Fibroblast of peridontal ligament (primary cell): Measurements from ENCODE around the gene VAV3.

Experiments used
- DNase-seq: peaks from one replicate; pipeline ENCODE4 v3.0.0-alpha.2; 2010; ENCODE audit errors: extremely low read depth

Gene VAV3

DNA sequence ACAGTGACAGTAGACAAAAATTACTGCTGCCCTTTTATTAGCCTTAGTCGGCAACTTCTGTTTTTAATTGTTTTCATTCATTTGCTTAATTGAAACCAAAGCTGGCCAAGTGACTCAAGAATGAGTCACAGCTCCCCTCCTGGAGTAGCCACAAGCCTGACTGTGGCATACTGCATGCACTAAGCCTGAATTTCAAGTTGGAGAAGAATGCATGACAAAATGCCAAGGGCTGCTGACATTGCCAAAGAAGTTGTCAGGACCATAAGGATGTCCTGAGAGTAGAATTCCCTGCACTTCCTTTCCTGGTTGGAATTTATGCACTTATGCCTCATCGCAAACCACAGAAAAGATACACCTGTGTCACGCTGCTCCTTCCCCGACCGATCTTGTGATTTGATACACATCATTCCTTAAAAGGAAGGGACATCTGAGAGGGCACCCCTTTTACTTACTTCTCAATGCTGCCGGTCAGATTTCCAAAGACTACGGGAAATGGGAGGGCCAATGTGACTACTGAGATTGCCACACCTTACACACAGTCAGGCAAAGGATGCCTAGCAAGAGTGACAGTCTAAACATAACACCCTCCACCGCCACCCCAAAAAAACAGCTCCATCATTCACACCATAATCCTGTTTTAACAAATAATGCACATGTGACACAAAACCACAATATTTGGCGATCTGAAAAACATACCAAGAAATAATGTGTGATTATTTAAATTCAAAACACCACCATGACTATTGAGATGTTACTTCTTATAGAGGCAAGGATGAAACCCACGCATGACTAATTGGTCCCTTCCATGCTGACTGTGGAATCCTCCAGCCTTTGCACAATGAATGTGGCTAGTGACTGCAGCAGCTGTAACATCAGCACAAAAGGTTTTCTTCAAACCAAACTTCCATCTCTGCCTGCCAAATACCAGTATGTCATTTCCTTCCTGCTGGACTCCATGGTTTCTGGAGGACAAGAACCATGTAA is 28.2 kb downstream of the VAV3 start:
- DNase-seq = peak; percentile 98

DNA sequence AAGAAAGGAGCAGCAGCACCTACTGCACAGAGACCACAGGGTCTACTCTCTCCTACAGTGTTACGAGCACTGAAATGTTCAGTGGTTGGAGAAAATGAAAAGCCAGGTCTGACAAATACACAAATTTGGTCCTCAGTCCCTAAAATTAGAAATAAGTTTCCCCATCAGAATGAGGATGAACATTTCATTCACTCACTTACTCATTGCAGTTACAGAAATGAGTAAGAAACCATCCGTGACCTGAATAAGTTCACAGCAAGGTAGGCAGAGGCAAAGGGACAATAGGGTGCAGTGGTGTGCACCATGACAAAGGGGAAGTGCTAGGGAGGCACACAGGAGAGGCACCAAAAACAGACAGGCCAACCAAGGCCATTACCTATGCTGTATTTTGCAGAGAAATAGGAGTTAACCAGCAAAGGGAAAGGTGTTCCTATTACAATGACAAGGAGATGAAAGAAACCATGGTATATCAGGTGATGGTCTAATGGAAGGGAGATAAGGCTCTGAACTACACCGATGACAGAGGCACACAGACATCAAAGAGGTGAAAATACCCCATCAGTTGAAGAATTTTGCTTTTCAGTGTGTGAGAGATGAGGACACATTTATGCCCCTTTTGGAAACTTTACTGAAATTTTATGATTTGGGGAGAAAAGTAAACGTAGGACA is 29.4 kb downstream of the VAV3 start:
- DNase-seq = no peak

DNA sequence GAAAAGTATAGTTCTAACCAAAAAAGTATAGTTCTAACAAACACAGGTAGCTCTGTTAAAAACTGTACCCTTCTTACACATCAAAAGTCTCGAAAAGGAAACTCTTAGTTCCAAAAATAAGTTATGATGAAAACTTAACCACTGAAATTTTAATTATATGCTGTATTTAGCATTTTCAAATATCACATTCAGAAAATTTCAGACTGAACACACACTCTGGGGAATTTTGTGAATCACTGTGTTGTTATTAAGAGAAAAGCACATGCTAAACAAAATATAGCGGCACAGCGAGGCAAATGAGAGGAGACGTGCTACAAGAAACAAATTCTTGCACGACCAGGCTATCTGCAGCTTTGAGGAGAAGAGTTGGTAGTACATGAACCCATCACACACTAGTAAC is 30.4 kb downstream of the VAV3 start:
- DNase-seq = peak; percentile 44

DNA sequence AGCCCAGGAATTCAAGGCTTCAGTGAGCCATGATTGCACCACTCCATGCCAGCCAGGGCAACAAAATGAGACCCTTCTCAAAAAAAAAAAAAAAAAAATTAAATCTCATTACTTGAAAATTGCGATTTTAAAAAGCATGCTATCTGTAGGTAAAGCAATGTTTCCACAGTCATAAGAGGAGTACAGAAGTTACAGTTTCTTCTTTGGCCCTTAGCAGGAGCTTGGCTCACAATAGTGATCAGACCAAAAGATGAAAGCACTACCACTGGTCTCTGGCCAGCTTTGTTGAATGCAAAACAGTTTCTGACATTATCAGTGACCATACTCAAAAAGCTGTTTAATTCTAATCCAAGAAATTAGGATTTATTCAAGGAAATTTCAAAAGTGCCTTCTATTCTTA is 31.2 kb downstream of the VAV3 start:
- no peak for DNase-seq

DNA sequence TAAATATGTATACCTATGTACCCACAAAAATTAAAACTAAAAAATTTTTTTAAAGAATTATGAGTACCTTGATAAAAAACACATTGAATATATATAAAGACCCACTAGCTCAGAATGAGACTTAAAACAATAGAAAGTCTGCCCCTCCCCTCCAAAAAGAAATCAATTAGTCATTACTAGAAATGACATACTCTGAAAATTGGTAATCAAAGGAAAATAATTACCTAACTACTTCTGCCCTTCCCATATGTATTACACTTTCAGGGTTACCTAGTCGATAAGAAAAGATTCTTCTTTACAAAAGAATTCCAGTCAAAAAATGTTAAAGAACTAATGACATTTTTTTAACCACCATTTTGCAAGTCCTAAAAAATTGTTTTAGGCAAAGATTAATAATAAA is 34.7 kb downstream of the VAV3 start:
- no peak for DNase-seq

DNA sequence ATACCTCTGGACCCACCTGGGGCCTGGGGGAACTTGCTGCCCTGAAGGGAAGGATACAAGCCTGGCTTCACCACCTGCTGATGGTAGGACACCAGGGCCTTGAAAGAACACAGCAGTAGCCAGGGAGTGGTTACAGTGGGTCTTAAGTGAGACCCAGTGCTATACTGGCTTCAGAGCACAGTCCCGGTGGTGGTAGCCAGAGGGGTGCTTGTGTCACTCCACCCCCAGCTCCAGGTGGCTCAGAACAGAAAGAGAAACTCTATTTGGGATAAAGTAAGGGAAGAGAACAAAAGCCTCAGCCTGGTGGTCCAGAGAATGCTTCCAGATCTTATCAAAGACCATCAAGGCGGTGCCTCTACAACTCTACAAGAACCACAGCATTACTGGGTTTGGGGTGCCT is 37.2 kb downstream of the VAV3 start:
- no peak for DNase-seq

DNA sequence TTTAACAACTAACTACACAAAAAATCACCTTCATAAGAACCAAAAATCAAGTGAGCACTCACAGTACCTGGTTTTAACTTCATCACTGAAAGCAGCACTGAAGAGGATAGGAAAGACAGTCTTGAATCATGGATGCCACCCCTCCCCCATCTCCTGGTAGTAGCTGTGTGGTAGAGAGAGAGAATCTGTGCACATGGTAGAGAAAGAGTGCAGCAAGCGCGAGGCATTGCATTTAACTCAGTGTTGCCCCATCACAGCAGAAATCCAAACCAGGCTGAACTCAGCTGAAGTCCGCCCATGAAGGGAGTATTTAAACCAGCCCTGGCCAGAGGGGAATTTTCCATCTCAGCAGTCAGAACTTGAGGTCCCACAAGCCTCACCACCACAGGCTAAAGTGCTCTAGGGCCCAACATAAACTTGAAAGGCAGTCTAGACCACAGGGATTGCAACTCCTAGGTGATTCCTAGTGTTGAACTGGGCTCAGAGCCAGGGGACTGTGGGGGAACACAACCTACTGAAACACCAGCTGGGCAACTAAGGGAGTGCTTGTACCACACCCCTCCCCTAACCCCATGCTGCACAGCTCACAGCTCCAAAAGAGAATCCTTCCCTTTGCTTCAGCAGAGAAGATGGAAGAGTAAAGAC is 38.4 kb downstream of the VAV3 start:
- DNase-seq = no peak

DNA sequence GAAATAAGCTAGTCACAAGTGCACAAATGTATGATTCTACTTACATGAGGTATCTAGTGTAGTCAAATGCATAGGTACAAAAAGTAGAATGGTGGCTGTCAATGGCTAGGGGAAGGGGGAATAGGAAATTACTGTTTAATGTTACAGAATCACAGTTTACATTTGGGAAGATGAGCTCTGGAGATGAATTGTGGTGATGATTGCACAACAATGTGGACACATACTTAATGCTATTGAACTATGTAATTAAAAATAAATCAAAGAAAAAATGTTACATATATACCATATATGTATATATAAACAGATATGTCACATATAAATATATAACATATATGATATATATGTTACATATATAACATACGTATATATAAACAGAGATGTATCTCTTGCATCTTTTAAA is 39.4 kb downstream of the VAV3 start:
- no peak for DNase-seq

DNA sequence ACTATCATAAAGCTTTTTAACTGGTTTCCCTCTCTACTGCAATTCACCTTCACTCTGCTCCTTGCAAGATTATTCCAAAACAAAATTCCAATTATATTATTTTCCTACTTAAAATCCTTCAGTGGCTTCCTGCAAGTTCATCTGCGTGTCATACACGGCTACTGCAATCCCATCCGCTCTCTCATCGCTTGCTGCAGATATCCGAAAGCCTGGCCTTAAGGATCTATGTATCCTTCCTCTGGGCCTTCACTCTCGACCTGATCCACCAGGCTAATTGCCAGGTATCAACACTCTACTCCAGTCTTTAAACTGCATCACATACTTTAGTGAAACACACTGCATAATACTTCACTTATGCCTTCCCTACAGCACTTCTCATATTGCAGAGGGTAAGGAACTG is 44.0 kb downstream of the VAV3 start:
- DNase-seq = no peak

DNA sequence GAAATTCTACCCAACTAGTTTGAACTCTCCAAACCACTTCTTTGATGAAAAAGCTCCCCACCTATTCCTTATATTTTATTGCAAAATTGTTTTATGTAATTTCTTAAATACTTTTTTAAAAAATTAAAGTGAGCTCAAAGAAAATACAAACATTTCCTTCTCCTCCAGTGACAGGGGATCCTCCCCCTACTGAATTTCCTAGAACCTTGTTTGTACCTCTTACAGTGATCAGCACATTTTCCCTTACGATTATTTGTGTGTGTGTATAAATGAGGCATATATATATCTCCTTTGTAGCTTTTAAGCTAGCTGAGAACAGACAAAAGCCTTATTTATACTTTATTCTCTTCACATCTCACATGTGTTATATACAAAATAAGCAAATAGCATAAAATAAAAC is 44.4 kb downstream of the VAV3 start:
- DNase-seq = no peak

DNA sequence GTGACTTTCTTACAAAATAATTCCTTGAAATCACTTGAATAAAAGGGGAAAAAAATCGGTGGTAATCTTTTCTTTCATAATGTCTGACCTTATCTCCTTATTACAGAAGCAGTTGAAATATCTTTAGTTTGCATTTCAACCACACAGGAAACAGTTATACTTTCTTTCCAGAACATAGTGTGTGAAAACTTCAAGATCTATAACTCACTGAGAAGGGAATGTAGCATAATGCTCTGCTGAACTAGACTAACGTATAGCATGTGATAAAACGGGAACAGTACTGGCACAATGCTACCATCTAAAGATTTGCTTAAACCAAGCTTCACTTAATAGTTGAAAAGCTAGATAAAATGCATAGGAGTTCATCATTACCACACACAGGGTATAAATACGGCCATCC is 45.0 kb downstream of the VAV3 start:
- DNase-seq = no peak

DNA sequence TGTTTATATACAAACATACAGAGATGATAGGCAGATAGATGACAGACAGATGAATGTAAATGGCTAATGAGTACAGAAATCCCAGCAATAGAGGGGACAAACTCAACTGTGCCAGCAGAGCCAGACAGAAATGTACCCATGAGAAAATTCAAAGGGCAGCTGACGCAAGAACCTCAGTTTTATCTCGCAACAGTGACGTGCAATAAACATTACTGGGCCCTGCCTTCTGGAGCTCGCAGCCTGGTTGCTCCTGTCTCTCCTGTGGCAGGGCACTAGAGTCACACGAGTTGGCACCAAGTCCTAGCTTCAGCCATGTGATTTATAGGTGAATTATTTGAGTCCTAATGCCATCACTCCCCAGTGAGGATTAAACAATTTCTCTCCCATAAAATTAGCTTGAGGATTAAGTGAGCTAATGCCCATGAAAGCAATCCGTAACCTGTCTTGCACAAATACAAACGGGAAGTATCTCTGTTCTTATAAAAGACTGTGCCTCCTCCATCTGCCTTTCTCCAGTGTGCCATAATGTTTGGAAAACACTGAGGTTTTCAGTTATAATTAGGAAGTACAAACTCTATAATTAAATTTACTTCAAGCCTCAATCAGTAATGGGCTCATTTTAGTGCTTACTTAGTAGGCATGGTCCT is 50.7 kb downstream of the VAV3 start:
- no peak for DNase-seq

DNA sequence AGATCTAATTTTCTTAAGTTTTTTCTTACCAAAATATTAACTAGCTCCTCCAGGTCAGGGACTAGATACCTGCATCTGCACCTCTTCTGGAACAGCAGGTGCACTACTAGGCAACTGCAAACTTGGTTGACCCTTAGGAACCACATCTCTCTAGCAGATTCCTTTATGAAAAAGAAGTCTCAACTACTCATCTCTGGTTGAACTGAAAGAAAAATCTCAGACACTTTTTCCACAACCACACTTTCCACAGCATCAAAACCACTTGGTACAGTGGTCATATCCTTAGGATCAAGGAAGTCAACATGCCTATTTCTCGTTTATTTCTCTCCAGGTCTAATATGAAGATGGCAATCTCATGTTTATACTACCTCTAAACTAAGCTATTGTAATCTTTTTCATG is 52.3 kb downstream of the VAV3 start:
- DNase-seq = no peak

DNA sequence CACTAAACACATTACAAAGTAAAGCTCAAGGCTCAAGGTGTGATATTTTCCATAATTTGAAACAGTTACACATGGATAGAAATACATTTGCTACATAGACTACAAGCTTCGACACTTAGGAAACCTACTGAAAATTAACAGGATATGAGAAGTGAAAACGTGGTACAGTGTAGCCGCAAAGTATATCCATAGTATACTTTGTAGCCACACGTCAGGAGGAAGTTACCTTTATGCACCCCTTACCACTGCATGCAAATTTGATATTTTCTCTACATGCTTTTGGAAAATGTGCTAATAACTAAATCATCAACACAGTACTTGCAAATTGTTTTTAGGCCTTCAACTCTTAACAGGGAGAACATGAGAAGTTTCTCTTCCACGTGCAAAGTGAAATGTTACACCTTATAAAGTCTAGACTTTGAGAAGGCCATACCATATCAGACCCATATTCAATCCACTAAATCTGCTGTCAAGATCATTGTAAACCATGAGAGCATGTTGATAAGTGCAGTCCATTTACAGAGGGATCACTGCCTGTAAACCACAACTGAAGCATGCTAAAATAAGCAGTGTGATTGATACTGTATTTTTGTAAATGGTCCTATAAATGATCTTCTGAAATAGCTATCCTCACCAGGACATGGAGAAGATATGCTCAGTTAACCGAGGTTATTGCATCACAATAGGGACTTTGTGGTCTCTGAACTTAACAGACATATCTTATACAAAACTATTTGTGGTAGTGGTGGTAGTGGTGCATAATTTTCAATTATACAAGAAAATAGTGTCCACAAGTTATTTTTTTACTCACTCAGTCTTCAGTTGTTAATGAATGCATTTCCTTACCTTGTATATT is 64.7 kb downstream of the VAV3 start:
- no peak for DNase-seq

DNA sequence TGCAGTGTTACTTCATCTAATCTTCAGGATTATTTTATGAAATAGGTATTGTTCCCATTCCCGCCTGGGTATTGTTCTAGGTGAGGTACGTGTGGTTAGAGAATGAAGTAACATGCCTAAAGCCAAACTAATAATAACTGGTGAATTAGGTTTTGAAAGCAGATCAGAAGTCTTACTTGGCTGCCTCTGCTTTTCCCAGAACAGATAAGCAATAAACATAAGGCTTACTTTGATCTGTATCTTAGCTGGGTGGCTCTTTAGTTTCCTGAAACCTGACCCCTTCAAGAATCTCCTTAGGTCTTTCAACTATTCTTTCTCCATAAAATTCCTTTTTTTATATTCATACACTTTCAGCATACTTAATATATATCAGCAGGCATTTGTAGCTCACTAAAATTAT is 65.3 kb downstream of the VAV3 start:
- no peak for DNase-seq

DNA sequence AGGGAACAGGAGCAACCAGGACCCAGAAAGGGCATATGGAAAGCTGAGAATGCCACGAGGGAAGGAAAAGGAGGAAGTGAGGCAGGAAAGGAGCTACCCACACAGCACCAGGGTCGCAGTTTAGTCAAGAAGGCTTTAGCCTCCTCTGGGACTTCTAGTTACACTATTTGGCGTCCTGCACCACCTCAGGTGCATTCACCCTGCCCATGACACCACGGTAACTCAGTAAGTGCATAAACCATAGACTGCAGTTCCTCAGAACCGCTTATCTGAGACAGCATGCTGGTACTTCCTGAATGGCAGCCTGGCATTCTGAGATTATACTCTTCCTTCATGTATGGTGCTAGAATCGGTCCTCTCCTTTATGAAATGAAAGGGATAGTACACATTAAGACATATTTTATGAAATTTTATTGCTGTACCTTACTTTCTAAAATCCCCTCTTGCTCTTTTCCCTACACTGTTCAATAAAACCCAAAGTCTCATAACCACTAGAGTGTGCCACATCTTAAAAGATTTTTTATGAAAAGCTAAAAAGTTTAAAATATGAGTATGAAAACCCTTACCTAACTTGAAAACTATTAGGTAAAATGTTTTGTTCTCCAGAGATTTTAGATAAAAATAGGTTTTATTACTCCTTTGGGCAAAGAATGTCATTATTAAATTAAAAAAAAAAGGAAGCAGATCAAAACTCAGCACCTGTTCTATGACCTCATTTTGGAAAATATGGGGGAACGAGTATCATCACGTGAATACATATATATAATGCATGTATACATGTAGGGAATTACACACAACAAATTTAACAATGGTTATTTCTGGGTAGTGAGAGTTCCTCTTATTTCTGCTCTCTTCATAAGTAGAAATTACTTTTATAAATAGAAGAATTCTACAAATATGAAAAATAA is 67.3 kb downstream of the VAV3 start:
- DNase-seq = peak; percentile 5

DNA sequence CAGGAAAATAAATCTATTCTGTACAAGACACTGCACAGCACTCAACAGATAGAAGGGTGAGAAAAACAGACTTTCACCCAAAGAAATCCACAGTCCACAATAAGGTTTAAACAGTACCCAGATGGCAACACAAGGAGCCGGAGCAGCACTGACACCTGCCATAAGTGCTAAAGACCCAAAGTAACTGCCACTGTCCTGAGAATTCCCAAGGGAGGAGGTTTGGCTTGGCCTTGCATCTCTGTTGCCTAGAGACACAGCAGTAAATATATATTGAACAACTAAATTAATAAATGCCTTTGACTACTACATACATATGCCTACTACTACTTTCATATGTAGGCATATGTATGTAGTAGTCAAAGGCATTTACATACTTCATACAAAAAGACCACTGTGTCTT is 68.0 kb downstream of the VAV3 start:
- DNase-seq = no peak

DNA sequence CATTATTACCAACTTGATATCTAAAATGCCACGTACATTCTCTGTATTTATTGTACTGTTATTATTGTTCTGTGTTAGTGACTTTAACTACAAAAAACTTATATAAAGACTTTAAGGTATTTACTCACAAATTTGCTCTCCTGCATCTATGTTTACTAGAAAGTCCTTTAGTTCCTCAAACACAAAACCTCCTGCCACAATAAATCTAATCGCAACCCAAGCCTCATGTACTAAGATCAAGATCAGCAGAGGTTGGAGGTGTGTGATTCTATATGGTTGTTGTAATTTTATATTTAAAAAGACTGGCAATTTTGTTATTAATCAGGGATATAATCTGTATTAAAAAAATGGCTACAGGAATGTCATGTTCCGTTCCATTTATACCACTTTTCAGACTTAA is 68.6 kb downstream of the VAV3 start:
- no peak for DNase-seq

DNA sequence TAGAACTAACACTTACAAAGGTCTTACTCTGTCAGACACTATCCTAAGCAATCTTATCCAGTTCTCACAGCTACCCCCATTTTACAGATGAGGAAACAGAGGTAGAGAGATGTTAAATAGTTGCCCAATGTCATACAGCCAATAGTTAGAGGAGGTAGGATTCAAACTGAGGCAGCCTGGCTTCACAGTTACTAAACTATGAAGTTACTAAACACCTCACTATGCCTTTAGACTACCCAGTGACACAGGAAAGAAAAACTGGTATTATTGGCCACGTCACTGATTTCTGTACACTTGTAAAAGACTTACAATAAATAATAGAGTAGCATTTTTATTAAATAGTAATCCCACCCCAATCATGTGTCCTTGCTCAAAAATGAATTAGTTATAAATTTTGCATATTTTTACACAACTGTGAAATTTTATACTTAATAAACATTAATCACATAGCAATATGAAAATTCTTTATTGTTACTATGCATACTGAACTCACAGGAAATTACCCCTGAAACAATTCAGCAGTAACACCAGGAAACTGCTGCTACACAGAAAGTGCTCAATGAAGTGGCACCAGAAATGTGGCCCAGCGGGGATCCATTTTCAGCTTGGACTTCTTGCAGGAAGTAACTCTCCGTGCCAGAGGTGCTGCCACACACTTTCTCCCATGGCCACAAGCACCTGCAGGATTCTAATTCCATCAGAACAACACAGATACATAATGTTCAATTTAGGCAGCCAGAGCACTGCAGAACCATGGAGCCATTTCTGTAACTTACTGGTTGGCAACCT is 69.4 kb downstream of the VAV3 start:
- DNase-seq = no peak
